ENCODE data around the gene RNF157. TPM values are rescaled to one million over a fixed set of nuclear protein-coding genes. Genes with fewer than 3 reads are reported as not detected.

The RNF157 gene
- total RNA-seq, 4 donors from 2014 or later: 50.5 to 142 (median 85.3) TPM

- no peak for ATAC-seq
Observed at GRCh38 chr17:76092526-76093413, 147.5 kb downstream of the RNF157 start.

More at GRCh38 chr17:76092526-76093413, 147.5 kb downstream of the RNF157 start:
- Histone ChIP-seq H3K27ac (no peak overlapping the region), H3K27me3 (no peaks in the 10 kb centered on the region), H3K4me3 (no peak overlapping the region), H3K36me3 (peaks cover 0 to 94% of the 10 kb centered on the region in 2 donors), H3K9me3 (no peaks in the 10 kb centered on the region), H3K4me1 (no peaks in the 10 kb centered on the region)
- in situ Hi-C loops (cut with MboI; ENCODE audit: low sequenced_read_pairs in 4 of 4): no loop called here
- intact Hi-C loops (cut with DNase I; ENCODE audit: low total_unique reads): no loop called here
- DNase-seq: no peak
- no peak for TF ChIP-seq POLR2A (IDR thresholded peaks at IDR 0.05)
- no peak for TF ChIP-seq CTCF (IDR thresholded peaks at IDR 0.05 in 4 of 5, conservative IDR thresholded peaks at IDR 0.05 in 1 of 5)

Small RNAs within 50 kb of the gene (microRNA-seq; reads per million reads assigned to microRNA genes)
- 0.85 to 1.2 reads per million in 2 donors for gene MIR6868 (ENCODE audit: borderline replicate concordance in 2 of 2)

Other genes with a start within 250 kb of the RNF157 start
- gene CDK3, start 239.6 kb downstream of the RNF157 start, total RNA-seq: 1 to 10 TPM in 2 of 4 donors, under 1 TPM in 2; 0.33 to 1.8 (median 1.1) TPM
- gene EVPL, start 213.2 kb downstream of the RNF157 start, total RNA-seq: under 1 TPM in 2 of 4 donors, not detected in 2; 0.02 to 0.07 TPM
- 10 to 100 TPM; 33.0 to 76.7 (median 66.7) TPM for gene SRP68, start 168.0 kb downstream of the RNF157 start, total RNA-seq
- gene GALR2, start 165.7 kb downstream of the RNF157 start, total RNA-seq: under 1 TPM in 1 of 4 donors, not detected in 3; 0.18 TPM
- not detected for gene ZACN, start 161.3 kb downstream of the RNF157 start, total RNA-seq
- gene EXOC7, start 136.7 kb downstream of the RNF157 start, total RNA-seq: 10 to 100 TPM; 49.5 to 70.7 (median 53.9) TPM
- gene FOXJ1, start 99.2 kb downstream of the RNF157 start, total RNA-seq: under 1 TPM in 2 of 4 donors, not detected in 2; 0.16 to 0.62 TPM
- gene UBALD2, start 24.9 kb upstream of the RNF157 start, total RNA-seq: 100 to 1,000 TPM in 1 of 4 donors, 10 to 100 TPM in 3; 28.9 to 151 (median 52.2) TPM
- 1 to 10 TPM in 3 of 4 donors, under 1 TPM in 1; 0.59 to 2.4 (median 1.1) TPM for gene QRICH2, start 67.8 kb upstream of the RNF157 start, total RNA-seq
- 10 to 100 TPM; 10.2 to 23.4 (median 15.9) TPM for gene PRPSAP1, start 113.4 kb upstream of the RNF157 start, total RNA-seq
- gene SPHK1, start 144.1 kb upstream of the RNF157 start, total RNA-seq: 1 to 10 TPM in 3 of 4 donors, under 1 TPM in 1; 0.66 to 5.0 (median 2.5) TPM
- 10 to 100 TPM; 16.4 to 46.5 (median 32.4) TPM for gene UBE2O, start 212.7 kb upstream of the RNF157 start, total RNA-seq
- not detected for gene AANAT, start 227.1 kb upstream of the RNF157 start, total RNA-seq

Data from gastrocnemius medialis (tissue), 4 donors.